GM21526 (cell line): Measurements from ENCODE around the gene CYBA.

Experiments used
- ATAC-seq: cut with Tn5 transposase; IDR thresholded peaks from one replicate; pipeline ENCODE4 v1.9.1; 2021; ENCODE audit warnings: moderate library complexity; ENCODE audit not compliant: unreplicated experiment, low FRiP score

The CYBA gene

DNA sequence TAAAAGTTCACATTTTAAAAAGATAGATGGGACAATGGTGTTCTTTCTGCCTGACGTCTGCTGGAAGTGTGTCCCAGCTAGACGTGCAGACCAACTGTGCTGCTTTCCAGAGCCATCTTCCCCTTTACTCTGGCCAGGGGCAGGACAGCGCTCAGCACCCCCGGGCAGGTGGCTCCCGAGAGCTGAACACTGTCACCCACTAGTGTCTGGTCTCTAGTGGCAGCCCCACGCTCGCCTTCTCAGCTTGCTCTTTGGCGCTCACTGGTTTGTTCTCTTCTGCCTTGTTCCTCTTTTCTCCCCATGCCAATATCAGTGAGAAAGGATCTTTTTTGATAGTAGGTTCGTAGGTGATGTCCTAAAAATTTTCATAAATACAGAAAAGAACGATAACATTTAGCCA is 54.9 kb downstream of the CYBA start:
- no peak for ATAC-seq

DNA sequence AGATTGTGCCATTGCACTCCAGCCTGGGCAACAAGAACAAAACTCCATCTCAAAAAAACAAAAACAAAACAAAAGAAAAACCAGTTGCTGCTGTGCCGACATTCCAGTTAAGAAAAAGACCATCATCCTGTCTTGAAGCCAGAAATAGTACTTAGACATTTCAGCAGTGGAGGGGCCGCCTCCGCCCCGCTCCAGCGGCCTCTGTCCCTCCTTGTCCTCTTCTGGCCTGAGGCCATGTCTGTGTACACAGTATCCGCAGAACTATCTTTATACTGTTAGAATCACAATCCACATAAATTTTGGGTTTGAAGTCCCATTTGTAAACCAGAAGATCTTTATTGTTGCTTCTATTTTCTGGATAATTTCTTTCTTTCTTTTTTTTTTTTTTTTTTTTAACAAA is 55.8 kb downstream of the CYBA start:
- no peak for ATAC-seq

DNA sequence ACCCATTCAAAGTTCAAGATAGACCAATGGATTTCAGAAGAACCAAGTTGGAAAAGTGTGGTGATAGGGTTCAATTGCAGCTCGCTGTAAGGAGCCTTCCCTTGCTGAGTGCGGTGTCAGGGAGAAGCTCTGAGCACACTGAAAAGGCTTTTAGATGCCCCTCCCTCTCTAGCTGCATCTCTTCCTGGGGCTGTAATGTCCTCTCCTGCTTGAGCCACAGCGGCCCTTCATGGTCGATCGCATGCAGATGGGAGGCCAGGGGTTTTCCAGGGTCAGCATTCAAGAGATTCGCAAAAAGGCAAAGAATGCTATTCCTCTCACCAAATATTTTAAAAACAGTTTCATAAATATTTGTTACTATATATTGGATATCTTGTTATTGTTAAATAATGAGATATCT is 56.9 kb downstream of the CYBA start:
- no peak for ATAC-seq

- ATAC-seq = no peak
These were observed 57.4 kb downstream of the CYBA start for GRCh38 chr16:88593489-88593888.
